ENCODE data around the gene HEATR5A.

- TF ChIP-seq CTCF (IDR thresholded peaks at IDR 0.05; ENCODE audit: low read length) (no peak), EZH2 (IDR thresholded peaks at IDR 0.05; ENCODE audit: borderline replicate concordance, low read length) (no peak)
Measured at GRCh38 chr14:31320922-31321766, 99.2 kb downstream of the HEATR5A start.
